HepG2 (cell line): ENCODE measurements around the gene IFNLR1. TPM values are rescaled to one million over a fixed set of nuclear protein-coding genes. Genes with fewer than 3 reads are reported as not detected.

Experiments used
- ARID3A ChIP-seq: IDR thresholded peaks from 2 replicates; pipeline ENCODE4 v1.6.1; 2012; ENCODE audit warnings: low read depth, low read length, improper control_type of control experiment
- FOXM1 ChIP-seq: sonication (generic); formaldehyde crosslinking; IDR thresholded peaks from 2 replicates; pipeline ENCODE4 v1.5.0; 2020; ENCODE audit warnings: missing genetic modification reagents
- GLI4 ChIP-seq: sonication (generic); formaldehyde crosslinking; IDR thresholded peaks from 2 replicates; pipeline ENCODE4 v1.5.1; 2020; ENCODE audit warnings: missing genetic modification reagents, mild to moderate bottlenecking, moderate library complexity, borderline replicate concordance
- GRHL1 ChIP-seq: sonication (generic); formaldehyde crosslinking; conservative IDR thresholded peaks from 2 replicates; pipeline ENCODE4 v1.8.0; 2022; ENCODE audit warnings: missing genetic modification reagents
- IKZF1 ChIP-seq: fragments of 450-650 bp; IDR thresholded peaks from 2 replicates; pipeline ENCODE4 v1.7.1; 2016
- JDP2 ChIP-seq: sonication (generic); formaldehyde crosslinking; IDR thresholded peaks from 2 replicates; pipeline ENCODE4 v1.8.1; 2022; ENCODE audit warnings: missing genetic modification reagents, borderline replicate concordance
- JUNB ChIP-seq: sonication (generic); formaldehyde crosslinking; IDR thresholded peaks from 2 replicates; pipeline ENCODE4 v1.8.0; 2022; ENCODE audit warnings: missing genetic modification reagents, mild to moderate bottlenecking, borderline replicate concordance
- RBAK ChIP-seq: sonication (generic); formaldehyde crosslinking; IDR thresholded peaks from 2 replicates; pipeline ENCODE4 v1.5.1; 2020; ENCODE audit warnings: mild to moderate bottlenecking, missing genetic modification reagents
- RFXAP ChIP-seq: sonication (generic); formaldehyde crosslinking; IDR thresholded peaks from 2 replicates; pipeline ENCODE4 v1.4.0; 2020; ENCODE audit warnings: missing genetic modification reagents, borderline replicate concordance
- SMC3 ChIP-seq: IDR thresholded peaks from 2 replicates; pipeline ENCODE4 v1.6.1; 2011; ENCODE audit warnings: low read length, improper control_type of control experiment
- SUZ12 ChIP-seq: fragments of 150-350 bp; IDR thresholded peaks from 2 replicates; pipeline ENCODE4 v1.6.1; 2014; ENCODE audit warnings: low read depth, low read length
- TBL1XR1 ChIP-seq: fragments of 150-350 bp; IDR thresholded peaks from 2 replicates; pipeline ENCODE4 v1.6.1; 2014; ENCODE audit warnings: borderline replicate concordance, low read length; ENCODE audit not compliant: partially characterized antibody
- ZFY ChIP-seq: sonication (generic); formaldehyde crosslinking; IDR thresholded peaks from 2 replicates; pipeline ENCODE4 v1.4.0; 2020; ENCODE audit warnings: missing genetic modification reagents
- ZNF33A ChIP-seq: sonication (generic); formaldehyde crosslinking; IDR thresholded peaks from 2 replicates; pipeline ENCODE4 v1.5.1; 2020; ENCODE audit warnings: missing genetic modification reagents, mild to moderate bottlenecking, moderate library complexity, borderline replicate concordance
- ZNF713 ChIP-seq: sonication (generic); formaldehyde crosslinking; IDR thresholded peaks from 2 replicates; pipeline ENCODE4 v1.4.0; 2020; ENCODE audit warnings: mild to moderate bottlenecking, missing genetic modification reagents
- ZSCAN29 ChIP-seq: sonication (generic); formaldehyde crosslinking; conservative IDR thresholded peaks from 2 replicates; pipeline ENCODE4 v1.4.0; 2020; ENCODE audit warnings: mild to moderate bottlenecking, missing genetic modification reagents
- polyA plus RNA-seq, 8 experiments: library from polyadenylated mRNA; depleted of rRNA in 3 of 8; stranded (reverse) in 7 of 8; unstranded in 1 of 8; fragments of >200 nt; fragmentation: Illumina TruSeq in 4 of 8; extraction: Trizol in 4 of 8; gene quantifications; 2 replicates each; pipeline versions ENCODE4 v1.2.1 to v1.2.3, GENCODE V29; 2011 to 2016; ENCODE audit warnings: low read depth in 4 of 8, missing spikeins in 1 of 8, mixed read lengths in 1 of 8; ENCODE audit not compliant: insufficient read depth in 1 of 8
- total RNA-seq, 5 experiments: library from RNA; depleted of rRNA; stranded (reverse); fragments of >200 nt; fragmentation: Illumina TruSeq; extraction: Trizol; gene quantifications; 2 replicates each; pipeline ENCODE4 v1.2.3, GENCODE V29; 2016; ENCODE audit warnings: low read depth in 1 of 5
- TF ChIP-seq, protein P1 (sequence below): sonication (generic); formaldehyde crosslinking; IDR thresholded peaks from 2 replicates; pipeline ENCODE4 v1.4.0; 2020; ENCODE audit warnings: missing genetic modification reagents, borderline replicate concordance
- TF ChIP-seq, protein P2 (sequence below): sonication (generic); formaldehyde crosslinking; IDR thresholded peaks from 2 replicates; pipeline ENCODE4 v1.9.0; 2021; ENCODE audit warnings: missing genetic modification reagents, mild to moderate bottlenecking, borderline replicate concordance
- TF ChIP-seq, protein P3 (sequence below): sonication (generic); formaldehyde crosslinking; IDR thresholded peaks from 2 replicates; pipeline ENCODE4 v1.4.0; 2020; ENCODE audit warnings: missing genetic modification reagents

IFNLR1 gene
- total and polyA plus RNA-seq, 2 of the 13 experiments (the other 11 are each of a cell fraction or from before 2014, with no cell fraction given) = 3.8 to 8.5 TPM

GRCh38 chr1:24210195-24210627 lies 23.1 kb upstream of the IFNLR1 start (continued):
- no peak for TF ChIP-seq GRHL1
- TF ChIP-seq, protein P1, sequence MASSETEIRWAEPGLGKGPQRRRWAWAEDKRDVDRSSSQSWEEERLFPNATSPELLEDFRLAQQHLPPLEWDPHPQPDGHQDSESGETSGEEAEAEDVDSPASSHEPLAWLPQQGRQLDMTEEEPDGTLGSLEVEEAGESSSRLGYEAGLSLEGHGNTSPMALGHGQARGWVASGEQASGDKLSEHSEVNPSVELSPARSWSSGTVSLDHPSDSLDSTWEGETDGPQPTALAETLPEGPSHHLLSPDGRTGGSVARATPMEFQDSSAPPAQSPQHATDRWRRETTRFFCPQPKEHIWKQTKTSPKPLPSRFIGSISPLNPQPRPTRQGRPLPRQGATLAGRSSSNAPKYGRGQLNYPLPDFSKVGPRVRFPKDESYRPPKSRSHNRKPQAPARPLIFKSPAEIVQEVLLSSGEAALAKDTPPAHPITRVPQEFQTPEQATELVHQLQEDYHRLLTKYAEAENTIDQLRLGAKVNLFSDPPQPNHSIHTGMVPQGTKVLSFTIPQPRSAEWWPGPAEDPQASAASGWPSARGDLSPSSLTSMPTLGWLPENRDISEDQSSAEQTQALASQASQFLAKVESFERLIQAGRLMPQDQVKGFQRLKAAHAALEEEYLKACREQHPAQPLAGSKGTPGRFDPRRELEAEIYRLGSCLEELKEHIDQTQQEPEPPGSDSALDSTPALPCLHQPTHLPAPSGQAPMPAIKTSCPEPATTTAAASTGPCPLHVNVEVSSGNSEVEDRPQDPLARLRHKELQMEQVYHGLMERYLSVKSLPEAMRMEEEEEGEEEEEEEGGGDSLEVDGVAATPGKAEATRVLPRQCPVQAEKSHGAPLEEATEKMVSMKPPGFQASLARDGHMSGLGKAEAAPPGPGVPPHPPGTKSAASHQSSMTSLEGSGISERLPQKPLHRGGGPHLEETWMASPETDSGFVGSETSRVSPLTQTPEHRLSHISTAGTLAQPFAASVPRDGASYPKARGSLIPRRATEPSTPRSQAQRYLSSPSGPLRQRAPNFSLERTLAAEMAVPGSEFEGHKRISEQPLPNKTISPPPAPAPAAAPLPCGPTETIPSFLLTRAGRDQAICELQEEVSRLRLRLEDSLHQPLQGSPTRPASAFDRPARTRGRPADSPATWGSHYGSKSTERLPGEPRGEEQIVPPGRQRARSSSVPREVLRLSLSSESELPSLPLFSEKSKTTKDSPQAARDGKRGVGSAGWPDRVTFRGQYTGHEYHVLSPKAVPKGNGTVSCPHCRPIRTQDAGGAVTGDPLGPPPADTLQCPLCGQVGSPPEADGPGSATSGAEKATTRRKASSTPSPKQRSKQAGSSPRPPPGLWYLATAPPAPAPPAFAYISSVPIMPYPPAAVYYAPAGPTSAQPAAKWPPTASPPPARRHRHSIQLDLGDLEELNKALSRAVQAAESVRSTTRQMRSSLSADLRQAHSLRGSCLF (CRISPR knock-in tag) = no peak
- peak; percentile 68 for TF ChIP-seq ZFY (CRISPR knock-in tag)
- no peak for TF ChIP-seq JUNB (CRISPR knock-in tag)
- TF ChIP-seq ARID3A = no peak
- no peak for TF ChIP-seq RFXAP
- TF ChIP-seq SUZ12 = no peak
- no peak for TF ChIP-seq ZNF713 (CRISPR knock-in tag)
- no peak for TF ChIP-seq IKZF1
- no peak for TF ChIP-seq SMC3
- TF ChIP-seq, protein P2, sequence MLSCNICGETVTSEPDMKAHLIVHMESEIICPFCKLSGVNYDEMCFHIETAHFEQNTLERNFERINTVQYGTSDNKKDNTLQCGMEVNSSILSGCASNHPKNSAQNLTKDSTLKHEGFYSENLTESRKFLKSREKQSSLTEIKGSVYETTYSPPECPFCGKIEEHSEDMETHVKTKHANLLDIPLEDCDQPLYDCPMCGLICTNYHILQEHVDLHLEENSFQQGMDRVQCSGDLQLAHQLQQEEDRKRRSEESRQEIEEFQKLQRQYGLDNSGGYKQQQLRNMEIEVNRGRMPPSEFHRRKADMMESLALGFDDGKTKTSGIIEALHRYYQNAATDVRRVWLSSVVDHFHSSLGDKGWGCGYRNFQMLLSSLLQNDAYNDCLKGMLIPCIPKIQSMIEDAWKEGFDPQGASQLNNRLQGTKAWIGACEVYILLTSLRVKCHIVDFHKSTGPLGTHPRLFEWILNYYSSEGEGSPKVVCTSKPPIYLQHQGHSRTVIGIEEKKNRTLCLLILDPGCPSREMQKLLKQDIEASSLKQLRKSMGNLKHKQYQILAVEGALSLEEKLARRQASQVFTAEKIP (CRISPR knock-in tag) = no peak
- TF ChIP-seq TBL1XR1 = no peak
- TF ChIP-seq JDP2 (CRISPR knock-in tag) = no peak
- TF ChIP-seq, protein P3, sequence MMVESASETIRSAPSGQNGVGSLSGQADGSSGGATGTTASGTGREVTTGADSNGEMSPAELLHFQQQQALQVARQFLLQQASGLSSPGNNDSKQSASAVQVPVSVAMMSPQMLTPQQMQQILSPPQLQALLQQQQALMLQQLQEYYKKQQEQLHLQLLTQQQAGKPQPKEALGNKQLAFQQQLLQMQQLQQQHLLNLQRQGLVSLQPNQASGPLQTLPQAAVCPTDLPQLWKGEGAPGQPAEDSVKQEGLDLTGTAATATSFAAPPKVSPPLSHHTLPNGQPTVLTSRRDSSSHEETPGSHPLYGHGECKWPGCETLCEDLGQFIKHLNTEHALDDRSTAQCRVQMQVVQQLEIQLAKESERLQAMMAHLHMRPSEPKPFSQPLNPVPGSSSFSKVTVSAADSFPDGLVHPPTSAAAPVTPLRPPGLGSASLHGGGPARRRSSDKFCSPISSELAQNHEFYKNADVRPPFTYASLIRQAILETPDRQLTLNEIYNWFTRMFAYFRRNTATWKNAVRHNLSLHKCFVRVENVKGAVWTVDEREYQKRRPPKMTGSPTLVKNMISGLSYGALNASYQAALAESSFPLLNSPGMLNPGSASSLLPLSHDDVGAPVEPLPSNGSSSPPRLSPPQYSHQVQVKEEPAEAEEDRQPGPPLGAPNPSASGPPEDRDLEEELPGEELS (CRISPR knock-in tag) = 0 out of 2 replicates have a peak, but pooled peaks have one; percentile 42
- TF ChIP-seq FOXM1 (CRISPR knock-in tag) = no peak
- TF ChIP-seq ZSCAN29 (CRISPR knock-in tag) = no peak
- TF ChIP-seq ZNF33A = no peak
- no peak for TF ChIP-seq RBAK (CRISPR knock-in tag)
- TF ChIP-seq GLI4 (CRISPR knock-in tag) = 0 out of 2 replicates have a peak, but pooled peaks have one; percentile 25
